GDM1 (cell line): ENCODE results near the gene SUPT20HL1.
"Not testable (repeated sequence)": the region's sequence is repeated elsewhere in the genome, so short reads cannot be mapped to it uniquely, and the experiment has no call there.

Source experiments
- DNase-seq: peaks from one replicate; lab custom pipeline; 2025; lab: John Stamatoyannopoulos, UW

The SUPT20HL1 gene

DNA sequence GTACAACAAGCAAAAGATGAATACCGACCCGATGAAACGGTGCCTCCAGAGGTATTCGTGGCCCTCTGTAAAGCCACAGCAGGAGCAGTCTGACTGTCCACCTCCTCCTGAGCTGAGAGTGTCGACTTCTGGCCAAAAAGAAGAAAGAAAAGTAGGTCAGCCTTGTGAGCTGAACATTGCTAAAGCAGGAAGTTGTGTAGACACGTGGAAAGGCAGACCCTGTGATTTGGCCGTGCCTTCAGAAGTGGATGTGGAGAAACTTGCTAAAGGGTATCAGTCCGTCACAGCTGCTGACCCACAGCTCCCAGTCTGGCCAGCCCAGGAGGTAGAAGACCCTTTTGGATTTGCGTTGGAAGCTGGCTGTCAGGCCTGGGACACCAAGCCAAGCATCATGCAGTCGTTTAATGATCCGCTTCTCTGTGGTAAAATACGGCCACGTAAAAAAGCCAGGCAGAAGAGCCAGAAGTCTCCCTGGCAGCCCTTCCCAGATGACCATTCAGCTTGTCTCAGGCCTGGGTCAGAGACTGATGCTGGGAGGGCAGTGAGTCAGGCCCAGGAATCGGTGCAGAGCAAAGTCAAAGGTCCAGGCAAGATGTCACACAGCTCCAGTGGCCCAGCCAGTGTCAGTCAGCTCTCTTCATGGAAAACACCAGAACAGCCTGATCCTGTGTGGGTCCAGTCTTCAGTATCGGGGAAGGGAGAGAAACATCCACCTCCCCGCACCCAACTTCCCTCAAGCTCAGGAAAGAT lies 3.2 kb downstream of the SUPT20HL1 start:
- not testable (repeated sequence) for DNase-seq

DNA sequence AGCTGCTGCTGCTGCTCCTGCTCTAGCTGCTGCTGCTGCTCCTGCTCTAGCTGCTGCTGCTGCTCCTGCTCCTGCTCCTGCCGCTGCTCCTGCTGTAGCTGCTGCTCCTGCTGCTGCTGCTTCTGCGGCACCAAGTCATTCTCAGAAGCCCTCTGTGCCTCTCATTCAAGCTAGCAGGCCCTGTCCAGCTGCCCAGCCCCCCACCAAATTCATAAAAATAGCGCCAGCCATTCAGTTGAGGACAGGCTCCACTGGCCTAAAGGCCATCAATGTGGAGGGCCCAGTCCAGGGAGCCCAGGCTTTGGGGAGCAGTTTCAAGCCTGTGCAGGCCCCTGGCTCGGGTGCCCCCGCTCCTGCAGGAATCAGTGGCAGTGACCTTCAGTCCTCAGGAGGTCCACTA lies 3.9 kb downstream of the SUPT20HL1 start:
- no peak for DNase-seq

DNA sequence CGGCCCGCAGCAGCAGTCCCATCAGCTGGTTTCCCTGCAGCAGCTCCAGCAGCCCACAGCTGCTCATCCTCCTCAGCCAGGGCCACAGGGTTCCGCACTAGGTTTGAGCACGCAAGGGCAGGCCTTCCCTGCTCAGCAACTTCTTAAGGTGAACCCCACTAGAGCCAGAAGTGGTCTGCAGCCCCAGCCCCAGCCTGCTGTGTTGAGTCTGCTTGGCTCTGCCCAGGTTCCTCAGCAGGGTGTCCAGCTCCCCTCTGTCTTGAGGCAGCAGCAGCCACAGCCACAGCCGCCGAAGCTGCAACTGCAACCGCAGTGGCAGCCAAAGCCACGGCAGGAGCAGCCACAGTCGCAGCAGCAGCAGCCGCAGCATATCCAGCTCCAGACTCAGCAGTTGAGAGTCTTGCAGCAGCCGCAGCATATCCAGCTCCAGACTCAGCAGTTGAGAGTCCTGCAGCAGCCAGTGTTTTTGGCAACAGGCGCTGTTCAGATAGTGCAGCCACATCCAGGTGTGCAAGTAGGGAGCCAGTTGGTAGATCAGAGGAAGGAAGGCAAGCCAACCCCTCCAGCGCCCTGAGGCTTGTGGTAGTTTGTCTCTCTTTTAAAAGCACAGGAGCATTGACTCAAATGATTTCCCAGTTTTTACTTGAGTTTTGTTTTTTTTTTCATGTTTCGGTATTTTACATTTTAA lies 4.6 kb downstream of the SUPT20HL1 start:
- DNase-seq: no peak

DNA sequence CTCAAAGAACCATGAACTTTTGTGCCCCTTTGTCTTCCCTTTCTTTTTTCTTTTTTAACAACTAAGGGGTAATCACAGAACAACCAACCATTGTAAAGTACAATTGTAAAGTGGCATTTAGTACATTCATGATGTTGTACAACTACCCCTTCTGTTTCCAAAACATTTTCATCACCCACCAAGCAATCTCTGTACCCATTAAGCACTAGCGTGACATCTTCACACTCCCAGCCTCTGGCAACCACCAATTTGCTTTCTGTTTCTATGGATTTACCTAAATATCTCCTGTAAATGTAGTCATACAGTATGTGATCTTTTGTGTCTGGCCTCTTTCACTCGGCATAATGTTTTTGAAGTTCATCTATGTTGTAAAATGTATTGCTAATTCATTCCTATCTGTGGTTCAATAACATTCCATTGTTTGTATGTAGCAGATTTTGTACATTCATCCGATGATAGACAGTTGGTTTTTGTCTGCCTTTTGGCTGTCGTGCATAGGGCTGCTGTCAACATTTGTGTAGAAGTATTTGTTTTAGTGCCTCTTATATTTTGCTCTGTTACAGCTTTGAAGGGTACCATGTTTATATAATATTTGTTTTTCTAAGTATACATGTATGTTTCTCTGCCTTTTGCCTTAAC lies 6.4 kb downstream of the SUPT20HL1 start:
- DNase-seq: not testable (repeated sequence)

DNA sequence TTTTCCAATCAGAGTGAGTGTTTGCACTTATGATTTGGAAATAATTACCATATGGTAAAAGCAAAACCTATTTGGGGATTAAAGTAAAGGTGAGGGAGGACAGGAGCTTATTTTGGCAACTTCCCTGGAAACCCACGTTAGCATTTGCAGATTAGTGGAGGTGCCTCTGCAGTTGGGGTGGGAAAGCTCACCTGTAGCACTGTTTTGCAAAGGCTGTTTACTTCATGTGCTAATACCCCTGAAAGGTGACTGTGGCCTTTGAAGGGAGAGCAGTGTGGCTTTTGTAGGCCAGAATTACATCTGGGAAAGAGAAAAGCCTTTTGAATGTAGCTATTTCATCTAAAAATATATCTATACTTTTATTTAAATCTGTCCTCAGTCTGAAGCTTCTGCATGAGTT lies 9.4 kb downstream of the SUPT20HL1 start:
- no peak for DNase-seq

DNA sequence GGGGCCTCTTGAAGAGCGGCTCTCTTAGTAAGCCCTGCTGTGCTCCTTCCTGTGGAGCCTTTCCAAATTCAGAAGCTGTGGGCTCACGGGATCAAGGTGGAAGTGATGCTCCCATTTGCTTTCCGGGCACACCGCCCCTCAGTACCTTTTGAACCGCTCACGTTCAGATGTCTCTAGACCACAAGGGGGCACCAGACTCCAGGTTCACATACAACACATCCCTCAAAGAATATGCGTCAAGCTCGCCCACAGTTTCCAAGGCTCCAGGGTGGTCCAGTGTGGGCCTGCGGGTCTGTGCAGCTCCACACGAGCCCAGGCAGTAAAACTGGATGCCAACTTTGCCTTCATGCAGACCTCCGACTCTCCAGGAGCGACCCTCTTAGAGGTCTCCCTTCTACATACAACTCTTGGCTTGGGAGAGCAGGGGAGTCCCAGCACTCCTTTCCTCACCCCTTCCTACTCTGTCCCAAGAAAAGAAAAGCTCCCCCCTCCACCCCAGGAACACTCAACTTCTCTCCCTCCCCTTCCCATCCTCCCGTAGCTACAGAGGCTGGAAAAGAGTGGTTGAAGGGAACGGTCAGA lies 11.0 kb downstream of the SUPT20HL1 start:
- DNase-seq: peak; percentile 31

DNA sequence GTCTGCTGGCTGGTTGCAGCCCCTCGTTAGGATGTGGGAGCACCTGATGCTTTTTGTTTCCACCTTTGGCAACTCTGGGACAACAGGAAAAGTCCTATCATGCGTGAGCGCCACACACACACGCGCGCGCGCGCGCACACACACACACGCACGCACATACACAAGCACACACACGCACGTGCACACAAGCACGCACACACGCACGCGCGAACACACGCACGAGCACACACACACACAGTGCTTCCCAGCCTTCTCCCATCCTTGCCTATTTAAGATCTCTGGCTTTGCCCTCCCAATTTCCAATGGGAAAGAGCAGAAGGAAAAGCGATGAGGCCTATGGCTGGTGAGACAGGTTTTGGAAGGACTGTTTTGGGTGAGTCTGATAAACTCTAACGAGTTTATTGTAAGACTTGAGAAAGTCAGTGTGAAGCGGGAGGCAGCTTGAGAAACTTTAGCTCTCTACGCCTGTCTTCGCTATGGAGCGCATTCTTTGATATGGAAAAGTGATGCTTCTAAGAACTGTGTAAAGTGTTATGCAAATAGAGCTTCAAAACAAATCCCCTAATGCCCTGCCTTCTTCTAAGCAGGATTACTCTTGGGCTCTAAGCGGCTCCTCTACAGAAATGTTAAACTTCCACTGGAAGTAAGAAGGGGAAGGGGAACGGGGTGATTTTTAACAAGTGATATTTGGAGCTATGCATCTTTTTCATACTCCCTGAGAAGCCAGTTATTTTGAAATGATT lies 11.8 kb downstream of the SUPT20HL1 start:
- DNase-seq: no peak

DNA sequence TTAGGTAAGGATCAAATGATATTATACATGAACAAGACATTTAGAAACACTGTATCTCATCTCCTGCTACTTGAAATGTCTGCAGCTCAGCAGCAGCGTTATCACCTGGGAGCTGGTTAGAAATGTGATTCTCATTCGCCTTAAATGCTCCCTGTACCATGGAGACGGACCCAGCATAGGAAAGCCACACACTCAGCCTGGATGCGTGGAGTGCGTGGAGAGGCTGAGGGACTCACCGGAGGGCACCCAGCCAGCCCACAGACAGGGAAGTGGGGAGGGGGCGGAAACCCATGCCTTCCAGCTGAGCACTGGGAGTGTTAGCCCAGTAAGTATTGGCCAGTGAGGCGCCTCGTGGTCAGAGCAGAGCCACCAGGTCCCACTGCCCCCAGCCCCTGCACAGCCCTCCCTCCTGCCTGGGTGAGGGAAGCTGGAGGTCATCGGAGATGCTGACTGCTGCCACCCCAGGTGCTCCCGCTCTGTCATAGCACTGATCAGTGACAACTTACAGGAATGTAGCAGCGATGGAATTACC lies 15.2 kb downstream of the SUPT20HL1 start:
- DNase-seq: no peak

DNA sequence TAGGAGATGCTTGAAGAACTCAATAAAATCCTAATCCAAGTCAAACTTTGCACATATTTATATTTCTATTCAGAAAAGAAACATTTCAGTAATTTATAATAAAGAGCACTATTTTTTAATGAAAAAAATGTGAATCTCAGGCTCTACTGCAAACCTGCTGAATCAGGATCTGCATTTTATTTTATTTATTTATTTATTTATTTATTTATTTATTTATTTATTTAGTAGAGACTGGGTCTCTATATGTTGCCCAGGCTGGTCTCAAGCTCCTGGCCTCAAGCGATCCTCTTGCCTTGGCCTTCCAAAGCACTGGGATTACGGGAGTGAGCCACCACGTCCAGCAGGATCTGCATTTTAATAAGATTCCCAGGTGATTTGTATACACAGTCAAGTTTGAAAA lies 16.0 kb downstream of the SUPT20HL1 start:
- DNase-seq: no peak

DNA sequence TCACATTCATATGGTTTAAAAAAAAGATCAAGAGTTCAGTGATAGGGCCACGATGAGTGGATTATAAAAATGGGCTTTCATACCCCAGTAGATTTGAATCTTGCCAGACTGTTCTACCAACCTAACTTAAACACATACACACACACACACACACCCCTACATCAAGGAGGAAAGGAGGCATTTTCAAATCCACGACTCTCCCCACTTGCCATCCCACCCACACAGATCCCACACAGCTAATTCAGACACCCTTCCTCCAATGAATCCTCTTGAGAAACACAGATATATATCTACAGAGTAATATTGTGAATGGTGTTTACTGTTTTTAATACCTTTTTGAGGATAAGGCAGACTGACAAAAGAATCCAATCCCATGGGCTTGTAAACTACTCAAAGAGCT lies 16.8 kb downstream of the SUPT20HL1 start:
- no peak for DNase-seq

DNA sequence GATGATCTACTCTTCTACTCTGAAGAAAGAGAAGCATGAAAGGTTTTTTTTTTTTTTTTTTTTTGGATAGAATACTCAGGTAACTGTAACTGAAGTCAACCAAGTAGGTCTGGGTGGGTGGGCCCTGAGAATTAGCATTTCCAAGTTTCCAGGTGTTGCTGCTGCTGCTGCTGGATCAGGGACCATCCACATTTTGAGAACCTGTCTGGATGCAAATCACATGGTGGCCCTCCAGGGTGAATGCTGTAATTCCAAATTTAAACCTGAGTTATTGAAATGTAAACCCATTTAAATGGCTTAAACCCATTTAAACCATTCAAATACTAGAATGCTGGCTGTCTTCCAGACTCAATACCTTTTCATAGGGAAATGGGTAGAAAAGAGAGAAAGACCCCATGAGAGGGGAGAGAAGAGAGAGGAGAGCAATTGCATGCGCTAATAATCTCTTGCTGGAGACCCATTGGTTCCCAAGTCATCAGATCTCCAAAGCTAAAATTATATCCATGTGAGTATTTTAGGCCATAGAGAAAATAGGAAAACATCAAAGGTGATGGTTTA lies 17.6 kb downstream of the SUPT20HL1 start:
- DNase-seq: no peak

DNA sequence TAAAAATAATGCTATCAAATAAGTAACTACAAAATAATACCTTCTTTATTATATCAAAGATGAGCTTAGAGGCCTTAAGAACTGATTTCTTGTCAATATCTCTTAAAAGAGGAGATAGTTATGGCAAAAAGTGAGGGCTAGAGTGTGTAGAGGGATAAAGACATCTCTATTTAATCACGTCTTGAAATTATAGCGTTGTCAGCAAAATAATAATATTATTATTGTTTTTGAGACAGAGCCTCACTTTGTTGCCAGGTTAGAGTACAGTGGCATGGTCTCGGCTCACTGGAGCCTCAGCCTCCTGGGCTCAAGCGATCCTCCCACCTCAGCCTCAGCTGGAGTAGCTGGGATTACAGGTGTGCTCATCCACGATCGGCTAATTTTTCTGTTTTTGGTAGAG lies 18.3 kb downstream of the SUPT20HL1 start:
- DNase-seq: no peak

DNA sequence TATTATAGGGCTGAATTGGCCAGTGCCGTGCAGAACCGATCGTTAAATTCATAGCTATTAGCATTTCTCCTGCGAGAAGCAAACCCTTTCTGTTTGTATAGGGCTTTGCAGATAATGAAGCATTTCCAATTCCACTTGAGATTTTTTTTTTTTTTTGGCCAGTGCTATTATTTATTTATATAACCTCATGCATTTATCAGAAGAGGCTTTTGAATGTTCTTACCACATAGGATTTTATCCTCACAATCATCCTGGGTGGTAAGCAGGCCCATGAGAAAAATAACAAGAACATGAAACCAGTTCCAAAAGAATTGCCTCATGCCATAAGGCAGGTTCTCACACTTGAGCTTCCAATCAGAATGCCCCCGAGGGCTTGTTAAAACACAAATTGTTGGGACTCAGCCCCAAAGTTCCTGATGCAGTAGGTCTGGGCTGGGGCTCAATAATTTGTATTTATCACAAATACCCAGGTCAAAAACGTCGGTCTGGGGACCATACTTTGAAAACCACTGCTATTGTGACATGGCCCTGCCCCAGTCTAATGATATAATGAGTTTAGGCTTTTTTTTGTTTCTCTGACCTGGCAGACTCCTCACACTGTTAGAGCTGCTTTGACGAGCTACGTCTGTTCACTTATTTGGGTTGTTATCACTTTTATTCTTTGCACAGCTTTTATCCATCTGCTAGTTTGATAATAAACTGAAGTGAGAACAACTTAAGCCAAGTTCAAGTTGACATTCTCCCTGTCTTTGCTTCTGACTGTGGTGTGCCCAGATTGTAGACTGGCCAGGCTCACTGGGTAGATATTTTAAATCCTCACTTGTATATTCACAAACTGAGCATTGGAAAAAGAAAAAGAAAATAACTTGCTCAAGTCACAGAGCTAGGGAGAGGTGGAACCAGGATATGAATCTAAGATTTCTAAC lies 20.1 kb downstream of the SUPT20HL1 start:
- no peak for DNase-seq

DNA sequence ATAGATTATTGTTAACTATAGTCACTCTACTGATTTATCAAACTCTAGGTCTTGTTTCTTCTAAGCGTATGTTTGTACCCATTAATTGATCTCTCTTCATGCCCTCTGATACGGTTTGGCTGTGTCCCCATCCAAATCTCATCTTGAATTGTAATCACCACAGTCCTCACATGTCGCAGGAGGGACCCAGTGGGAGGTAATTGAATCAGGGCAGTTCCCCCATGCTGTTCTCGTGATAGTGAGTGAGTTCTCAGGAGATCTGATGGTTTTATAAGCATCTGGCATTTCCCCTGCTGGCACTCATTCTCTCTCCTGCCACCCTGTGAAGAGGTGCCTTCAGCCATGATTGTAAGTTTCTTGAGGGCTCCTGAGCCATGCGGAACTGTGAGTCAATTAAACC lies 21.9 kb downstream of the SUPT20HL1 start:
- DNase-seq: not testable (repeated sequence)

DNA sequence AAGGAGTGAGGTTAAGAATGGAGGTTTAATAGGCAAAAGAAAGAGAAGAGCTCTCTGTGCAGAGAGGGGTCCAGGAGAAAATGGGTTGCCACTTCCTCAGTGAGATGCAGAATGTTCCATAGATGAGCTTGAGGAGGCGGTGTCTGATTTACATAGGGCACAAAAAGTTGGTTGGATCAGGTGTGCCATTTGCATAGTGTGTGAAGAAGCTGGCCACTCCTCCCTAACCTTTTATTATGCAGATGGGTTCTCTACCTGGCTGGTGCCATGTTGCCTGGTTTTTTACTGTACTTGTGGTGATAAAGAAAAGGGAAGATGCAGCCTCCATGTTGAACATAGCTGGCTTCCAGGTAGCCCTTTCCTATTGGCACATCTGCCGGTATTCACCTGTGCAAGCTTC lies 27.3 kb downstream of the SUPT20HL1 start:
- DNase-seq: no peak

DNA sequence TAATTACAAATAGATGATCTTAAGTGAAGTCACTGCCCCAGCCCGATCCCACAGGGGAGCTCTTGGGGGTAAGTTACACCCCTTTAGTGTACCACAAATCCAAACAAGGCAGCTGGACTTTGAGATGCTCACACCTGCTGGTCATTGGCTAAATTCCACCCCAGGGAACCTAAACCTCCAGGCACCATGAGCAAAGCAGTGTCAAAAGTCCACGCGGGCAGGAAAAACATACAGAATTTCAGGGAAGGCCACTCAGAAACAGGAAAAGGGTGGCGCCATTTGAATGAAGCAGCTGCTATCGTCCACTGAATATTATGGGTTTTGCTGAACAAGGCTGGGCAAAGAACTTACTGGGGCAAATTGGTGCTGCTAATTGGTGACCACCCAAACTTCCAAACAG lies 30.9 kb downstream of the SUPT20HL1 start:
- no peak for DNase-seq

DNA sequence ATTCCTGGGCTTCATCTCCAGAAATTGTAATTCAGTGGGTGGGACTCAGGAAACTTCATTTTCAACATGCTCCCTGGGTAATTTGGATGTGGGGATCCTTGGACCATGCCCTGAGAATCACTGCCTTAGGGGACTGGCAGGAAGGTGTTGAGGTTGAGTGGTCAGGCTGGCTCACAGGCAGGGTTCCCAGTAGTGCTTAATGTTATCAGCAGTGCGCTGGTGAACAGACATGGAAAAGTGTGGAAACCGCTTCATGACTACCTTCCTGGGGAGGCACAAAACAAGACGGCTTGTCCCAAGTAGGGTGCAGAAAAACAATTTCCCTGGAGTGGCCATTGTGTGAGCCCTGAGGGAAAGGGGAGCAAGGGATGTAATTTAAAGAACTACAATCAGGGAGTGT lies 31.4 kb downstream of the SUPT20HL1 start:
- DNase-seq: no peak

DNA sequence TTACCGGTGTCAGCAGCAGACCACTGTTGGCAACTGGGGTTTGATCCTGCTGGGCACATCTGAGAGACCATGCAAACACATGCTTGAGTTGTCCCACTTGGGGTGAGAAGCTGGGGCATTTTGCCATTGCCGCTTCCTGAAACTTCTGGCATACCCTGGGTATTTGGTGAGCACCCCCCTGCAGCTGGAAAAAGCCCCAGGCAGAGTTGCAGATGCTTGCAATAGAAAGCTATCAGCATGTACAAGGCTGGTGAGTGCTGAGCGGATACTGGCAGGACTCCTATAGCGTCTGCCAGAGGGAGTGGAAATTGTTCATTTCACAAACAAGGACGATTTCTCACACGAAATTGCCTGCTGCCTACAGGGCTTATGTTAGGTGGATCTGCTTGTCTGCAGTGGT lies 32.3 kb downstream of the SUPT20HL1 start:
- no peak for DNase-seq

DNA sequence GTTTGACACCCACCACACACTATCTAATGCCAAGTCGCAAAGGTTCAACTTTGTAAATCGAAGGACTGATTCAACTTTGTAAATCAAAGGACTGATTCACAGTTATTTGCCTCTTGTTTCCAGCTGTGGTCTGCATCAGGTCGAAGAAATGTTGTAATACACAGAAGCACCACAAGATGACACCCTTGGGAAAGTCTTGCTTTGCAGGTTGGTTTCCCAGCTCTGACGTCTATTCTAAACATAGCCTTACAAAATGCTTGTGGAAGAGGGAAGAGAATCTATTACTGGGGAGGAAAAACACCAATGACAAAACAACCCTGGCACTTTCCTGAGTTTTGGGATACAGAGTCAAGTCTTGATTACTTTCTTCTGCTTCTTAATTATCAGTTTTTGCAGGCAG lies 35.3 kb downstream of the SUPT20HL1 start:
- DNase-seq: peak; percentile 42

DNA sequence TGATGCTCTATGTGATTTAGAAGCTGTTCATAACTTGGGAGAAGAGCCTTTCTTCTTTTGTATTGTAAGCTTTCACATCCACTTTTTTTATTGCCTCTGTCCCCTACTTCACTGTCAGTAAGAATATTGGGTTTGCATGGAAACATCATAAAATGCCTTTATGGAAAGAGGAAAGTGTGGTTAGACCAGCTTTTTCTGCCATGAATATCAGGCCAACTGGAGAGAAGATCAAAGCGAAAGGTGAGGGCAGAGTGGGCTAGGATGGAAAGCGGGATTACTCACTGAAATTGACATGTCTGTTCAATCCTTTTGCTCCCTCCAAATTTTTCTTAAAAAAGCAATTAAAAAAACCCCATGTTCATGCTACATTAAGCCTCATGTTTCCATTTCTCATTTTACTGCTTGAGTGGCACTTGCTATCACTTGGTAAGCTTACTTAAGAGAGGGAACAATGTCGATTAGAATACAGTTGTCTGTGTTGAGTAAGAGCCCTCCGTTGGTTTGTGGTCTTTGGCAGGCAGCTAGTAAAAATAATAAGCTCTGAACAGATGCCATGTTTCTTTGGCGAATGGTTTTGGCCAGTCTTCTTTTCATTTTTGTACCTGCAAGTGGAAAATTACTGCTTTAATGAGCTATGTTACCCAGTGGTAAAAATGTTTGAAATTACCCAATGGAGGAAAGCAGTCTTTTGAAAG lies 35.9 kb downstream of the SUPT20HL1 start:
- DNase-seq: no peak
